ENCODE measurements around the gene PAOX. TPM values are rescaled to one million over a fixed set of nuclear protein-coding genes. Genes with fewer than 3 reads are reported as not detected.

The PAOX gene
- total RNA-seq, 1 donor from 2014 or later = 6.9 TPM

DNA sequence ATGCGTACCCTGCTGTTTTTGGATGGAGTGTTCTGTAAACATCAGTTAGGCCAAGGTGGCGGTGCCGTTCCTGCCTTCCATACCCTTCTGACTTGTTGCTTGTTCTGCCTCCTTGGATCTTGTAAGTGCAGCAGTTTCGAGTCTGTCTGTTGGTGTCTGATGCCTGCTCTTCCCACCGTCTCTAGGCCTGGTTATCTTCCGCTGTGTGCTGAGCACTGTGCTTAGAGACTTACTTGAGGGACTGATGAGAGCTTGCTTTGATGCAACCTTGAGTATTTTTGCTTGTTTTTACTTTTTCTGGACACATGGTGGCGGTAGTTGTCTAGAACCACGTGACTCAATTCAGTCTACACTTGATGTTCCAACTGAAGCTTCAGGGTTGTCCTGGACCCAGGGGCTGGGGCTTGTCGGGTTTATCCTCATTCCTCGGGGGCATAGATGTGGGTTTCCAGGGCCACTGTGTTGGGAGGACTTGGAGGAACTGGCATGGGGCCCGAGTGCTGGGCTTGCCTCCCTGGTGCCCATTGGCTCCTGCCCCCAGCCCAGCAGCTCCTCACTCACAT is 59.7 kb downstream of the PAOX start:
- DNase-seq (ENCODE audit: low read depth in 2 of 2) = peak; percentile 37

DNA sequence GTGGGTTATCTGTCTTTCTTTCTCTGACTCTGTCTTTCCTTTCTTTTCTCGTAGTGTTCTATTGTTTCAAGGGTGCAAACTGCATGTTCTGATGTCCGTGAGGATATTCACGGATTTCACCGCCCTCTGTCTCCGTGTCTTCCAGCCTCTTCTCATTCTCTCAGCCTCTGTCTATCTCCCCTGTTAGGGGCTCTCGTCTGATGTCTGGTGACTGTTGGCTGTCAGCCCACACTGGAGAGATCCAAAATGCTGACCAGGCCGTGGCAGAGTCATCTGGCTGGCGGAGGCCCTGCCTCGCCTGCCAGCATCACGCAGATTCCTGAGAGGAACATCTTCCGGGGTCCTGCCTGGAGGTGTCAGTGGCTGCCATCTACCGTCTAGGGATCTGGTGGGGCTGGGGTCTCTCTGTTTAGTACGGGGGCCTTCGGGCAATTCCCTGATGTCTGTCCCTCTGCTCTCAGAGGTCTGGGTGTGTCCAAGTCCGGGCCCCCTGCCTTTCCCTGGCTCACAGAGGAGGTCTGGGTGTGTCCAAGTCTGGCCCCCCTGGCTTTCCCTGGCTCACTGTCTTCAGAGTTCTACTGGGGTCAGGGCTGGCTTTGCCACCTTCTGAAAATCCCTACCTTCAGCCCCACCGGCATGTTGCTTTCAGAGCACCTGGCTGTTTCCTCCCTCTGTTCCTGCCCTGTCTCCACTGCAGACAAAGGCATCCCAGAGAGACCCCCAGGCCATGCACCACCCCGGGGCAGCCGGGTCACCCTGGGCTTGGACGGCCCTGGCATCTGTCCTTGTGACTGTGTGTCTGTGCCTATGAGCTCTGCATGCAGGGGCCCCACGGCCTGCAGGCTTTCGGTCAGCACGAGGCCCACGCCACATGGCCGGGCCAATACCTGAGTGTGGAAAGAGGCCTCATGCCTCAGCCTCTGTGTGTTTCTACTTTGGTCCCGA is 60.7 kb downstream of the PAOX start:
- DNase-seq (ENCODE audit: low read depth in 2 of 2) = no peak

DNA sequence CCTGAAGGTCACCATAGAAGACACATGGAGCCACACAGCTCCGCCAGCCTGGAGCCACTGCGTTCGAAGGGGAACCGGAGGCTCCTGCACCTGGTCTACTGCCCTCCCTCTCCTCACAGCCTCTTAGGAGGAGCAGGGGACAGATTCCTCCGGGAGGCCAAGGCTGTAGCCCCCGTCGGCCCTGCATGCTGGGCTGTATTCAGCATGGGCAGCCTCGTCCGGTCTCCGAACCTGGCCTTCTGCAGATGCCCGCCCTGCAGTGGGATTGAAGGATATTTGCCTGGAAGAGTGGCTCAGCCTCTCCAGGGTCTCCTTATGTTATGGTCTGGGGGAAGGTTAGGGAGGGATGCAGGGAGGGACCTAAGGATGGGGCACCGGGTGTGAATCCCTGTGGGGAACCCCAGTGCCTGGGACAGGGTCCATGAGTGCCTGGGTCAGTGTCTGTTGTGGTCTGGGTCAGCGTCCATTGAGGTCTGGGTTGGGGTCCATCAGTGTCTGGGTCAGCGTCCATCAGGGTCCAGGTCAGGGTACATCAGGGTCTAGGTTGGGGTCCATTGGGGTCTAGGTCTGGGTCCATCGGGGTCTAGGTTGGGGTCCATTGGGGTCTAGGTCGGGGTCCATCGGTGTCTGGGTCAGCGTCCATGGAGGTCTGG is 61.7 kb downstream of the PAOX start:
- DNase-seq (ENCODE audit: low read depth in 2 of 2) = no peak

Other genes with a start within 250 kb of the PAOX start
- 0.20 TPM in 1 of 2 replicates, not detected in the other for gene KNDC1, start 219.0 kb upstream of the PAOX start, total RNA-seq
- gene UTF1, start 149.0 kb upstream of the PAOX start, total RNA-seq = not detected in 2 replicates
- gene VENTX, start 141.4 kb upstream of the PAOX start, total RNA-seq = not detected in 2 replicates
- gene ADAM8, start 102.4 kb upstream of the PAOX start, total RNA-seq = 0.22 and 0.40 TPM in 2 replicates
- 32.0 and 35.3 TPM in 2 replicates for gene TUBGCP2, start 70.4 kb upstream of the PAOX start, total RNA-seq
- gene ZNF511, start 70.3 kb upstream of the PAOX start, total RNA-seq = 16.8 and 24.8 TPM in 2 replicates
- 0.22 TPM in 1 of 2 replicates, not detected in the other for gene CALY, start 42.4 kb upstream of the PAOX start, total RNA-seq
- not detected in 2 replicates for gene PRAP1, start 31.9 kb upstream of the PAOX start, total RNA-seq
- gene FUOM, start 21.2 kb upstream of the PAOX start, total RNA-seq = 13.1 and 18.7 TPM in 2 replicates
- gene ECHS1, start 5.9 kb upstream of the PAOX start, total RNA-seq = 58.0 and 58.1 TPM in 2 replicates
- 25.9 and 29.4 TPM in 2 replicates for gene MTG1, start 14.9 kb downstream of the PAOX start, total RNA-seq
- gene SPRN, start 45.4 kb downstream of the PAOX start, total RNA-seq = under 0.01 TPM in 1 of 2 replicates, not detected in the other
- gene SCART1, start 74.7 kb downstream of the PAOX start, total RNA-seq = 0.22 and 0.40 TPM in 2 replicates
- not detected in 2 replicates for gene CYP2E1, start 148.1 kb downstream of the PAOX start, total RNA-seq
- gene SYCE1, start 186.3 kb downstream of the PAOX start, total RNA-seq = not detected in 2 replicates
- gene FRG2B, start 247.5 kb downstream of the PAOX start, total RNA-seq = not detected in 2 replicates

Data from lung microvascular endothelial cell (primary cell).